CD4-positive, alpha-beta T cell (primary cell): ENCODE results near the gene BACH1. TPM values are rescaled to one million over a fixed set of nuclear protein-coding genes. Genes with fewer than 3 reads are reported as not detected.
A peak's percentile ranks its signal among the peaks of the same experiment; 100 is the strongest.

ENCODE experiments used
- ATAC-seq: fragments of 200-7000 bp; cut with Tn5 transposase; one replicate; pipeline ENCODE4 v1.10.0; 2022; ENCODE audit warnings: mild to moderate bottlenecking; ENCODE audit not compliant: poor library complexity
- CTCF ChIA-PET: fragments of 350-600 bp; sonication (Branson Sonifier 250); formaldehyde crosslinking; loops from one replicate; lab custom pipeline; 2021; ENCODE audit warnings: antibody characterized with exemption, inconsistent platforms; lab: Charles Lee
- POLR2A ChIA-PET: fragments of 350-600 bp; sonication (Branson Sonifier 250); formaldehyde crosslinking; loops from one replicate; lab custom pipeline; 2021; ENCODE audit warnings: antibody characterized with exemption, inconsistent platforms; lab: Charles Lee
- DNase-seq, 14 experiments: peaks; one replicate each; pipeline ENCODE4 v3.0.0-alpha.2; 2013 to 2020; ENCODE audit warnings: mixed read lengths in 2 of 14
- H3K27ac ChIP-seq, 2 donors: one replicate each; pipeline versions ENCODE4 v1.5.1 to v1.7.0; 2013; ENCODE audit warnings: low read length in 2 of 2, low read depth in 1 of 2, mild to moderate bottlenecking in 1 of 2
- H3K27me3 ChIP-seq, 2 experiments: 1 replicate in 1 of 2; 2 replicates in 1 of 2; pipeline versions ENCODE4 v1.6.1 to v1.7.0; 2013; ENCODE audit warnings: low read length in 2 of 2, control low read depth in 1 of 2, mild to moderate bottlenecking in 1 of 2, moderate library complexity in 1 of 2; ENCODE audit not compliant: insufficient read depth in 2 of 2, control insufficient read depth in 1 of 2
- H3K36me3 ChIP-seq: one replicate; pipeline ENCODE4 v1.6.1; 2013; ENCODE audit warnings: low read length, control low read depth; ENCODE audit not compliant: insufficient read depth
- H3K4me1 ChIP-seq: one replicate; pipeline ENCODE4 v1.6.1; 2013; ENCODE audit warnings: low read length, control low read depth; ENCODE audit not compliant: insufficient read depth
- H3K4me3 ChIP-seq: one replicate; pipeline ENCODE4 v1.5.1; 2013; ENCODE audit warnings: mild to moderate bottlenecking, low read length, moderate library complexity
- H3K9me3 ChIP-seq, 2 experiments: 1 replicate in 1 of 2; 2 replicates in 1 of 2; pipeline versions ENCODE4 v1.6.1 to v1.7.0; 2013; ENCODE audit warnings: low read length in 2 of 2, mild to moderate bottlenecking in 2 of 2, control low read depth in 1 of 2, moderate library complexity in 1 of 2; ENCODE audit not compliant: control insufficient read depth in 1 of 2, insufficient read depth in 1 of 2
- H3K27ac Mint-ChIP-seq: one replicate; pipeline ENCODE4 v1.8.0; 2020; ENCODE audit warnings: mixed read lengths
- H3K27me3 Mint-ChIP-seq: one replicate; pipeline ENCODE4 v1.8.0; 2021; ENCODE audit warnings: mixed read lengths
- H3K36me3 Mint-ChIP-seq: one replicate; pipeline ENCODE4 v1.8.0; 2021; ENCODE audit warnings: low read depth, mixed read lengths
- H3K4me1 Mint-ChIP-seq: one replicate; pipeline ENCODE4 v1.8.0; 2021; ENCODE audit warnings: low read depth, mixed read lengths
- H3K4me3 Mint-ChIP-seq: one replicate; pipeline ENCODE4 v1.8.0; 2020; ENCODE audit warnings: mild to moderate bottlenecking, mixed read lengths
- H3K9me3 Mint-ChIP-seq: one replicate; pipeline ENCODE4 v1.8.0; 2020; ENCODE audit warnings: mixed read lengths
- CTCF ChIP-seq: fragments of 200-600 bp; IDR thresholded peaks from one replicate; pipeline ENCODE4 v1.8.0; 2022; ENCODE audit warnings: antibody characterized with exemption, mild to moderate bottlenecking
- intact Hi-C, 2 experiments: fragments of 100-400 bp; cut with DNase I in 1 of 2; cut with micrococcal nuclease in 1 of 2; formaldehyde crosslinking; loops; one replicate each; pipeline versions ENCODE4 v1.15.1 to v1.9.0; 2023 to 2025; cut with DNase I, micrococcal nuclease
- total RNA-seq, 174 experiments: library from RNA in 2 of 174; stranded (reverse) in 2 of 174; gene quantifications; one replicate each; pipeline ENCODE4 v1.2.3 and lab custom pipeline; 2021 to 2026

Gene BACH1
- total RNA-seq, 2 experiments from 2014 or later: 64.4 to 65.9 TPM

GRCh38 chr21:29374481-29374880 lies 75.8 kb downstream of the BACH1 start:
- Mint-ChIP-seq H3K4me3 (no peak overlapping the region), H3K9me3 (no peaks in the 10 kb centered on the region), H3K36me3 (peaks cover 4% of the 10 kb centered on the region), H3K27me3 (no peaks in the 10 kb centered on the region), H3K27ac (no peak overlapping the region), H3K4me1 (peaks cover 17% of the 10 kb centered on the region)
- DNase-seq (no peak), ATAC-seq (no peak)
- no peak overlapping the region for H3K4me3 ChIP-seq
- intact Hi-C loops: loop anchor here in 1 of 2 experiments (5.0 kb wide), 2 partner anchors 93 to 212 kb away; no protein-coding TSS in a partner anchor
- no peaks in the 10 kb centered on the region for H3K27me3 ChIP-seq
- H3K36me3 ChIP-seq: no peaks in the 10 kb centered on the region
- no peak for TF ChIP-seq CTCF
- H3K27ac ChIP-seq: no peak overlapping the region
- no peaks in the 10 kb centered on the region for H3K9me3 ChIP-seq
- ChIA-PET POLR2A (no interaction called here), CTCF (no interaction called here)
- peaks cover 9% of the 10 kb centered on the region for H3K4me1 ChIP-seq

- CTCF ChIA-PET: interaction anchor here (0.6 to 1.3 kb wide), 6 partner anchors 15 to 314 kb away, joined by 3 read pairs; no protein-coding TSS in a partner anchor
- no peak overlapping the region for H3K4me3 Mint-ChIP-seq
- no peak overlapping the region for H3K27ac ChIP-seq
These were observed 77.8 kb downstream of the BACH1 start for GRCh38 chr21:29376556-29376955.

GRCh38 chr21:29377266-29377665 lies 78.5 kb downstream of the BACH1 start:
- H3K4me3 ChIP-seq: no peak overlapping the region
- H3K27me3 ChIP-seq: no peaks in the 10 kb centered on the region
- H3K9me3 ChIP-seq: no peaks in the 10 kb centered on the region
- no peaks in the 10 kb centered on the region for H3K36me3 ChIP-seq
- H3K27ac ChIP-seq: no peak overlapping the region
- Mint-ChIP-seq H3K4me3 (no peak overlapping the region), H3K4me1 (peaks cover 17% of the 10 kb centered on the region), H3K27me3 (no peaks in the 10 kb centered on the region), H3K9me3 (no peaks in the 10 kb centered on the region), H3K36me3 (peaks cover 4% of the 10 kb centered on the region), H3K27ac (no peak overlapping the region)
- TF ChIP-seq CTCF: no peak
- POLR2A ChIA-PET: interaction anchor here (0.6 to 2.2 kb wide), 4 partner anchors 72 to 304 kb away, joined by 3 to 26 read pairs (median 4); partner anchors contain the start of gene CCT8
- ATAC-seq: no peak
- peaks cover 9% of the 10 kb centered on the region for H3K4me1 ChIP-seq
- CTCF ChIA-PET: interaction anchor here (1.1 to 1.3 kb wide), 3 partner anchors 195 to 289 kb away, joined by 3 read pairs; no protein-coding TSS in a partner anchor
- intact Hi-C loops: no loop called here
- no peak for DNase-seq

More at GRCh38 chr21:29376556-29376955, 77.8 kb downstream of the BACH1 start:
- Histone ChIP-seq H3K4me3 (no peak overlapping the region), H3K36me3 (no peaks in the 10 kb centered on the region), H3K4me1 (peaks cover 9% of the 10 kb centered on the region), H3K9me3 (no peaks in the 10 kb centered on the region), H3K27me3 (no peaks in the 10 kb centered on the region)
- TF ChIP-seq CTCF: peak; percentile 48
- no peaks in the 10 kb centered on the region for H3K27me3 Mint-ChIP-seq
- peaks cover 17% of the 10 kb centered on the region for H3K4me1 Mint-ChIP-seq
- POLR2A ChIA-PET: interaction anchor here (0.6 to 2.2 kb wide), 8 partner anchors 16 to 352 kb away, joined by 3 to 26 read pairs (median 4); partner anchors contain the start of genes CCT8 and USP16
- intact Hi-C loops: no loop called here
- no peaks in the 10 kb centered on the region for H3K9me3 Mint-ChIP-seq
- peak; percentile 17 to 71 (median 34) for DNase-seq
- peak; percentile 82 for ATAC-seq
- peaks cover 4% of the 10 kb centered on the region for H3K36me3 Mint-ChIP-seq
- no peak overlapping the region for H3K27ac Mint-ChIP-seq
